Neural cell (in vitro differentiated cells): ENCODE results near the gene PSMG1. TPM values are rescaled to one million over a fixed set of nuclear protein-coding genes. Genes with fewer than 3 reads are reported as not detected.

Experiments used
- H2AFZ ChIP-seq: fragments of 200-600, 300-800 bp; sonication (generic), shearing (Covaris generic); 2 replicates; pipeline ENCODE4 v1.6.0; 2014; ENCODE audit warnings: low read depth, mild to moderate bottlenecking, antibody characterized with exemption, low read length, moderate library complexity
- H3F3A ChIP-seq: fragments of 200-600 bp; shearing (Covaris generic); 2 replicates; pipeline ENCODE4 v1.6.1; 2016; ENCODE audit warnings: mild to moderate bottlenecking, moderate library complexity, mixed read lengths, antibody characterized with exemption, low read length; ENCODE audit not compliant: insufficient read depth, poor library complexity, severe bottlenecking
- H3K27ac ChIP-seq: fragments of 200-600, 300-800 bp; sonication (generic), shearing (Covaris generic); 2 replicates; pipeline ENCODE4 v1.5.1; 2014; ENCODE audit warnings: mild to moderate bottlenecking, low read length, moderate library complexity
- H3K27me3 ChIP-seq: fragments of 300-800, 200-600 bp; sonication (generic), shearing (Covaris generic); 2 replicates; pipeline ENCODE4 v1.6.0; 2014; ENCODE audit warnings: mild to moderate bottlenecking, low read depth, low read length, moderate library complexity; ENCODE audit not compliant: insufficient read depth
- H3K36me3 ChIP-seq: fragments of 300-800, 200-600 bp; sonication (generic), shearing (Covaris generic); 2 replicates; pipeline ENCODE4 v1.5.1; 2014; ENCODE audit warnings: mild to moderate bottlenecking, antibody characterized with exemption, low read length, moderate library complexity; ENCODE audit not compliant: insufficient read depth
- H3K4me2 ChIP-seq: fragments of 300-800, 200-600 bp; sonication (generic), shearing (Covaris generic); 2 replicates; pipeline ENCODE4 v1.6.0; 2014; ENCODE audit warnings: mild to moderate bottlenecking, low read length
- H3K4me3 ChIP-seq: fragments of 300-800, 200-600 bp; sonication (generic), shearing (Covaris generic); 2 replicates; pipeline ENCODE4 v1.5.1; 2014; ENCODE audit warnings: mild to moderate bottlenecking, low read length, moderate library complexity
- H3K79me2 ChIP-seq: fragments of 200-600 bp; shearing (Covaris generic); replicated peaks from 2 replicates; pipeline ENCODE4 v1.6.0; 2014; ENCODE audit warnings: mild to moderate bottlenecking, low read length, moderate library complexity; ENCODE audit not compliant: insufficient read depth
- H3K9ac ChIP-seq: fragments of 300-800, 200-600 bp; sonication (generic), shearing (Covaris generic); 2 replicates; pipeline ENCODE4 v1.6.1; 2016; ENCODE audit warnings: mild to moderate bottlenecking, low read length, mixed read lengths
- H3K9me2 ChIP-seq: fragments of 200-600 bp; shearing (Covaris generic); 2 replicates; pipeline ENCODE4 v1.6.1; 2016; ENCODE audit warnings: mild to moderate bottlenecking, low read length, mixed read lengths; ENCODE audit not compliant: insufficient read depth
- H3K9me3 ChIP-seq: fragments of 200-600, 300-800 bp; sonication (generic), shearing (Covaris generic); 2 replicates; pipeline ENCODE4 v1.6.1; 2016; ENCODE audit warnings: mild to moderate bottlenecking, mixed run types, low read length, moderate library complexity, mixed read lengths
- H4K20me1 ChIP-seq: fragments of 200-600 bp; shearing (Covaris generic); 2 replicates; pipeline ENCODE4 v1.6.1; 2016; ENCODE audit warnings: mild to moderate bottlenecking, mixed run types; ENCODE audit not compliant: insufficient read depth
- EP300 ChIP-seq: fragments of 450-650 bp; conservative IDR thresholded peaks from 2 replicates; pipeline ENCODE4 v1.6.1; 2014; ENCODE audit warnings: antibody characterized with exemption, mild to moderate bottlenecking, moderate library complexity; ENCODE audit not compliant: poor library complexity, severe bottlenecking
- EZH2 ChIP-seq: fragments of 200-600, 300-800 bp; shearing (Covaris generic), sonication (generic); IDR thresholded peaks from 2 replicates; pipeline ENCODE4 v1.6.1; 2014; ENCODE audit warnings: antibody characterized with exemption, low read length, borderline replicate concordance, mild to moderate bottlenecking; ENCODE audit not compliant: insufficient read depth, poor library complexity, severe bottlenecking
- MXI1 ChIP-seq: fragments of 450-650 bp; conservative IDR thresholded peaks from 2 replicates; pipeline ENCODE4 v1.6.1; 2014; ENCODE audit warnings: antibody characterized with exemption, mild to moderate bottlenecking; ENCODE audit not compliant: poor library complexity, severe bottlenecking
- POLR2AphosphoS5 ChIP-seq: IDR thresholded peaks from 2 replicates; pipeline ENCODE4 v1.6.1; 2012
- RAD21 ChIP-seq: fragments of 450-650 bp; conservative IDR thresholded peaks from 2 replicates; pipeline ENCODE4 v1.6.1; 2014; ENCODE audit warnings: antibody characterized with exemption, mild to moderate bottlenecking, moderate library complexity
- SMC3 ChIP-seq: fragments of 450-650 bp; conservative IDR thresholded peaks from 2 replicates; pipeline ENCODE4 v1.6.1; 2014; ENCODE audit warnings: antibody characterized with exemption, mild to moderate bottlenecking, moderate library complexity; ENCODE audit not compliant: poor library complexity
- TAF1 ChIP-seq: IDR thresholded peaks from 2 replicates; pipeline ENCODE4 v1.6.1; 2012; ENCODE audit warnings: low read depth
- polyA plus RNA-seq: library from polyadenylated mRNA; depleted of rRNA; stranded (reverse); fragments of >200 nt; gene quantifications from 2 replicates; pipeline ENCODE4 v1.2.3, GENCODE V29; 2014
- TF ChIP-seq, protein P1 (sequence below): IDR thresholded peaks from 2 replicates; pipeline ENCODE4 v1.6.1; 2012; ENCODE audit warnings: borderline replicate concordance
- TF ChIP-seq, protein P2 (sequence below): fragments of 450-650 bp; IDR thresholded peaks from 2 replicates; pipeline ENCODE4 v1.5.1; 2014; ENCODE audit warnings: antibody characterized with exemption, mild to moderate bottlenecking, moderate library complexity; ENCODE audit not compliant: poor library complexity, severe bottlenecking

The PSMG1 gene
- polyA plus RNA-seq, 1 donor from 2014 or later, result 45.2 TPM

DNA sequence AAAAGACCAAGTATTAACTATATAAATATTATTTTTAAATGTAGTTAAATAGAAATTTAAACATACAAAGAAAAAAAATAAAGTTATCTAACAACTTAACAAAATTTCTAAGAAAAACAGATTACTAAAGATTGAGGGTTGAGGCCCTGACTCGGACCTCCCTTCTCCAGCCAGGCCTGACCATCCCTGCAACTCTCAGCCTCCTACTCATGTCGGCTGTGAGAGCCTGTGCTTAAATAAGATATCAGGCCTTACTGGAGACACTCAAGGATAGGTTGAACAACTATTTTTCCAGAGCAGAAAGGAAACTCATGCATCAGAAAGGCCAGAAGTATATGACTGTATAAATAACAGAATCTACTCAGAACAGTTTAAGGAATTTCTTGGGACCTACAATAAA is 33.0 kb upstream of the PSMG1 start:
- no peaks in the 10 kb centered on the region for H3K36me3 ChIP-seq
- no peak overlapping the region for H3K4me2 ChIP-seq
- H4K20me1 ChIP-seq, result no peaks in the 10 kb centered on the region
- H3K27me3 ChIP-seq, result no peaks in the 10 kb centered on the region
- no peak overlapping the region for H3K4me3 ChIP-seq
- no peaks in the 10 kb centered on the region for H3K9me3 ChIP-seq
- H3K79me2 ChIP-seq, result no peaks in the 10 kb centered on the region
- H3K9ac ChIP-seq, result no peak overlapping the region
- H3K9me2 ChIP-seq, result no peaks in the 10 kb centered on the region
- TF ChIP-seq, protein P1, sequence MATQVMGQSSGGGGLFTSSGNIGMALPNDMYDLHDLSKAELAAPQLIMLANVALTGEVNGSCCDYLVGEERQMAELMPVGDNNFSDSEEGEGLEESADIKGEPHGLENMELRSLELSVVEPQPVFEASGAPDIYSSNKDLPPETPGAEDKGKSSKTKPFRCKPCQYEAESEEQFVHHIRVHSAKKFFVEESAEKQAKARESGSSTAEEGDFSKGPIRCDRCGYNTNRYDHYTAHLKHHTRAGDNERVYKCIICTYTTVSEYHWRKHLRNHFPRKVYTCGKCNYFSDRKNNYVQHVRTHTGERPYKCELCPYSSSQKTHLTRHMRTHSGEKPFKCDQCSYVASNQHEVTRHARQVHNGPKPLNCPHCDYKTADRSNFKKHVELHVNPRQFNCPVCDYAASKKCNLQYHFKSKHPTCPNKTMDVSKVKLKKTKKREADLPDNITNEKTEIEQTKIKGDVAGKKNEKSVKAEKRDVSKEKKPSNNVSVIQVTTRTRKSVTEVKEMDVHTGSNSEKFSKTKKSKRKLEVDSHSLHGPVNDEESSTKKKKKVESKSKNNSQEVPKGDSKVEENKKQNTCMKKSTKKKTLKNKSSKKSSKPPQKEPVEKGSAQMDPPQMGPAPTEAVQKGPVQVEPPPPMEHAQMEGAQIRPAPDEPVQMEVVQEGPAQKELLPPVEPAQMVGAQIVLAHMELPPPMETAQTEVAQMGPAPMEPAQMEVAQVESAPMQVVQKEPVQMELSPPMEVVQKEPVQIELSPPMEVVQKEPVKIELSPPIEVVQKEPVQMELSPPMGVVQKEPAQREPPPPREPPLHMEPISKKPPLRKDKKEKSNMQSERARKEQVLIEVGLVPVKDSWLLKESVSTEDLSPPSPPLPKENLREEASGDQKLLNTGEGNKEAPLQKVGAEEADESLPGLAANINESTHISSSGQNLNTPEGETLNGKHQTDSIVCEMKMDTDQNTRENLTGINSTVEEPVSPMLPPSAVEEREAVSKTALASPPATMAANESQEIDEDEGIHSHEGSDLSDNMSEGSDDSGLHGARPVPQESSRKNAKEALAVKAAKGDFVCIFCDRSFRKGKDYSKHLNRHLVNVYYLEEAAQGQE, result no peak
- TF ChIP-seq, protein P2, sequence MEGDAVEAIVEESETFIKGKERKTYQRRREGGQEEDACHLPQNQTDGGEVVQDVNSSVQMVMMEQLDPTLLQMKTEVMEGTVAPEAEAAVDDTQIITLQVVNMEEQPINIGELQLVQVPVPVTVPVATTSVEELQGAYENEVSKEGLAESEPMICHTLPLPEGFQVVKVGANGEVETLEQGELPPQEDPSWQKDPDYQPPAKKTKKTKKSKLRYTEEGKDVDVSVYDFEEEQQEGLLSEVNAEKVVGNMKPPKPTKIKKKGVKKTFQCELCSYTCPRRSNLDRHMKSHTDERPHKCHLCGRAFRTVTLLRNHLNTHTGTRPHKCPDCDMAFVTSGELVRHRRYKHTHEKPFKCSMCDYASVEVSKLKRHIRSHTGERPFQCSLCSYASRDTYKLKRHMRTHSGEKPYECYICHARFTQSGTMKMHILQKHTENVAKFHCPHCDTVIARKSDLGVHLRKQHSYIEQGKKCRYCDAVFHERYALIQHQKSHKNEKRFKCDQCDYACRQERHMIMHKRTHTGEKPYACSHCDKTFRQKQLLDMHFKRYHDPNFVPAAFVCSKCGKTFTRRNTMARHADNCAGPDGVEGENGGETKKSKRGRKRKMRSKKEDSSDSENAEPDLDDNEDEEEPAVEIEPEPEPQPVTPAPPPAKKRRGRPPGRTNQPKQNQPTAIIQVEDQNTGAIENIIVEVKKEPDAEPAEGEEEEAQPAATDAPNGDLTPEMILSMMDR, result no peak
- TF ChIP-seq SMC3, result no peak
- H3K27ac ChIP-seq, result no peak overlapping the region
- H2AFZ ChIP-seq, result no peak overlapping the region
- H3F3A ChIP-seq, result no peaks in the 10 kb centered on the region

DNA sequence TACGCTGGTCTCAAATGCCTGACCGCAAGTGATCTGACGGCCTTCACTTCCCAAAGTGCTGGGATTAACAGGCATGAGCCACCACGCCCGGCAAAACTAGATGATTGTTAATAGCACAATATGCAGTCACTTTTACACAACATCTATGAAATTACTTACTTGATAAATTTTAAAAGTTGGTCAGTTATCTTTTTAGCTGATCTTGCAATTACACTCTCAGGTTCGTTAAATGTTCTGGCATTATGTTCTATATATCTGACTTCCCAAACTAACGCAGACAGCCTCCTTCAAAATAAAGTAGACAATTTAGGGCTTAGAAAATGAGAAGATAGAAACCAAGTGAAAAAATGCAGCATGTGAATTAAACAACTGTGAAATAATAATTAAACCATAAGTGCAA is 31.8 kb upstream of the PSMG1 start:
- H3K4me2 ChIP-seq, result no peak overlapping the region
- H3K9ac ChIP-seq, result no peak overlapping the region
- H3K27me3 ChIP-seq, result no peaks in the 10 kb centered on the region
- no peaks in the 10 kb centered on the region for H4K20me1 ChIP-seq
- H3K9me3 ChIP-seq, result no peaks in the 10 kb centered on the region
- no peak overlapping the region for H2AFZ ChIP-seq
- no peak overlapping the region for H3K27ac ChIP-seq
- H3F3A ChIP-seq, result no peaks in the 10 kb centered on the region
- no peaks in the 10 kb centered on the region for H3K79me2 ChIP-seq
- no peak overlapping the region for H3K4me3 ChIP-seq
- no peaks in the 10 kb centered on the region for H3K36me3 ChIP-seq
- H3K9me2 ChIP-seq, result no peaks in the 10 kb centered on the region
- TF ChIP-seq MXI1, result no peak
- TF ChIP-seq RAD21, result no peak
- TF ChIP-seq TAF1, result no peak
- TF ChIP-seq EP300, result no peak

DNA sequence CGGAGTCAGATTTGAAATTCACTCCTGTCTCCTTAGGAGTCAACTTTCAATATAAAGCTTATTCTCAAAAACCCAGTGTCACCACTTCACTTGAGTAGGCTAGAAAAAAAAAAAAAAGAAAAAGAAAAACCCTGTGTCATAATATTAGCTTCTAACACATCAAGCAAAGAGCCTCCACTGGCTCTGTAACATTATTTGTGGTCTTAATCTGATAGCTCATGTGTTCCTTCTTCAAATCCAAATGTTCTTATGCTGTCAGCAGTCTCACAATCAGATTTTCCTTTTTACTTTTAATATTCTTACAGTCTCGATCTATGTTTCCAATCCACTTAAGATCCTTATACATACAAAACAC is 26.1 kb upstream of the PSMG1 start:
- no peaks in the 10 kb centered on the region for H3K9me2 ChIP-seq
- H3K27me3 ChIP-seq, result no peaks in the 10 kb centered on the region
- peaks cover 7% of the 10 kb centered on the region for H3K36me3 ChIP-seq
- H4K20me1 ChIP-seq, result no peaks in the 10 kb centered on the region
- H3K9ac ChIP-seq, result no peak overlapping the region
- no peak overlapping the region for H2AFZ ChIP-seq
- no peak overlapping the region for H3K4me2 ChIP-seq
- H3F3A ChIP-seq, result no peaks in the 10 kb centered on the region
- TF ChIP-seq RAD21, result no peak
- TF ChIP-seq EP300, result no peak
- TF ChIP-seq TAF1, result no peak
- TF ChIP-seq, protein P2, result no peak
- TF ChIP-seq, protein P1, result no peak
- TF ChIP-seq SMC3, result no peak
- no peak for TF ChIP-seq POLR2AphosphoS5
- no peak for TF ChIP-seq MXI1
- no peak for TF ChIP-seq EZH2
- no peak overlapping the region for H3K27ac ChIP-seq
- H3K79me2 ChIP-seq, result no peaks in the 10 kb centered on the region
- H3K4me3 ChIP-seq, result no peak overlapping the region
- H3K9me3 ChIP-seq, result no peaks in the 10 kb centered on the region
